ENCODE results near the gene CGB7.

GRCh38 chr19:49020342-49020741, 37.2 kb downstream of the CGB7 start:
- no peak for TF ChIP-seq CTCF (IDR thresholded peaks at IDR 0.05; ENCODE audit: borderline replicate concordance, extremely low read depth, low read length, poor library complexity, severe bottlenecking)
- TF ChIP-seq EZH2 (IDR thresholded peaks at IDR 0.05; ENCODE audit: borderline replicate concordance, low read depth, low read length, severe bottlenecking): no peak
